ENCODE data around the gene FZD2. TPM values are rescaled to one million over a fixed set of nuclear protein-coding genes. Genes with fewer than 3 reads are reported as not detected.

Gene FZD2
- polyA plus RNA-seq, 2 of the 4 experiments (the other 2 are of a cell fraction): 25.8 to 54.9 TPM

DNA sequence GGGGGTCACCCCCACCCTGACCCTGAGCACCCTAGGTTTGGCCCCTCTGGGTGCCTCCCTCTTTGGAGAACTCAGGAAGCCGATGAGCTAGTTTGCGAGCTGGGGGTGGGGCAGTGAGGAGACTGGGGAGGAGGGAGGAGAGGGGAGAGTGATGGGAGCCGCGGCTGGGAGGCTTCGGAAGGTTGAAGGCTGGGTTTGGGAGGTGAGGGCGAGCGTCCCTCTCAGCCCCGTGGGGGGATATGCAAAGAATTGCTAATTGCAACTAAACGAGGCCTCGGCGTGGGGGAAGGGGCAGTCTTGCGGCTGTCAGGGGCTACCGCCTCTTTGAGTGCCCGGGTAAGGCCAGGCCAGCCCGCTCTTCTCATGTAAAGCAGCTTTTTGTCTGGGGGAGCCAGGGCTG, 17.6 kb upstream of the FZD2 start (continued):
- no peak for TF ChIP-seq ZNF302 (CRISPR knock-in tag; IDR thresholded peaks at IDR 0.05)

DNA sequence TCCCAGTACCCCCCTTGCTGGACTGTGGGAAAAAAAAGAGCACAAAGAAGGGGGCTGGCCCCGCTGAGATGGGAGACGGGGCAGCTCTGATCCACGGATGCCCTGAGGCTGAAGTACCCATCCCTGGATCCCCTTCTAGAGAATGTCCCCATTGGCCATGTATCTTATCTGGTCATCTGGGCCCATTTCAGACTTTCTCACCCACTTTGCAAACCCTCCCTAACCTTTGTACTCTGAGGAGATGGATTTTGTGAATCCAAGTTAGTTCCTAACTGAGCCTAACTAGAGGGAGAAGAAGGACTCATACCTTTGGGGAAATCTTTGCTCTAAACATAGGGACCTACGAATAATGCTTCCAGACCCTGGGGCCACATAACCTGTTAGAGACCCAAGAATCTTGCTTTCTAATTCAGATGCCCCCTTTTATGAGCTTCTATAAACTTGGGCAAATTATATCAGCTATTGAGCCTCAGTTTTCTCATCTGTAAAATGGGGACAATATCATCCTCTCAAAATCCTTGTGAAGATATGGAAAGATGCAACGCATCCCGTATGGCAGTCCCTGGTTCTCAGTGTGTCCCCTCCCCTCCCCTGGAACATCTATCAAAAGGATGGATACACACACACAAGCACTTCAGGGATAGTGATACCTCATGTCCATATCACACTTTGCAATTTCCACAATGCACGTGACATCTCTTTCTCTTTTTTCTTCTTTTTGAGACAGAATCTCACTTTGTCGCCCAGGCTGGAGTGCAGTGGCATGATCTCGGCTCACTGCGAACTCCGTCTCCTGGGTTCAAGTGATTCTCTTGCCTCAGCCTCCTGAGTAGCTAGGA, 16.8 kb upstream of the FZD2 start:
- DNase-seq (ENCODE audit: low read depth in 1 of 2, low spot score in 1 of 2) (no peak), ATAC-seq (no peak), FAIRE-seq (peak; percentile 46)
- ChIA-PET CTCF (interaction anchor here (0.7 to 9.9 kb wide), 14 partner anchors 7 to 274 kb away, joined by 3 to 324 read pairs (median 4); partner anchors contain the start of gene FZD2), POLR2A (interaction anchor here (1.3 to 5.6 kb wide), 2 partner anchors 15 to 17 kb away, joined by 9 to 110 read pairs; partner anchors contain the start of gene FZD2)
- 93% methylated on average over 11 of the region's 11 CpGs for WGBS (ENCODE audit: missing lambda C conversion rate)
- no peak overlapping the region for H3K4me2 ChIP-seq
- H3K4me3 ChIP-seq: no peak overlapping the region
- H3K4me1 ChIP-seq: peaks cover 57% of the 10 kb centered on the region
- peak overlapping the region; percentile 93 to 94 for H3K27ac ChIP-seq
- TF ChIP-seq JUNB (IDR thresholded peaks at IDR 0.05) (no peak), JUN (IDR thresholded peaks at IDR 0.05) (no peak), CBX2 (IDR thresholded peaks at IDR 0.05; ENCODE audit: borderline replicate concordance, low read depth) (no peak), KDM1A (IDR thresholded peaks at IDR 0.05; ENCODE audit: low read depth) (peak; percentile 96), HDAC2 (IDR thresholded peaks at IDR 0.05) (peak; percentile 84)
- TF ChIP-seq, protein P1, sequence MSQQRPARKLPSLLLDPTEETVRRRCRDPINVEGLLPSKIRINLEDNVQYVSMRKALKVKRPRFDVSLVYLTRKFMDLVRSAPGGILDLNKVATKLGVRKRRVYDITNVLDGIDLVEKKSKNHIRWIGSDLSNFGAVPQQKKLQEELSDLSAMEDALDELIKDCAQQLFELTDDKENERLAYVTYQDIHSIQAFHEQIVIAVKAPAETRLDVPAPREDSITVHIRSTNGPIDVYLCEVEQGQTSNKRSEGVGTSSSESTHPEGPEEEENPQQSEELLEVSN (IDR thresholded peaks at IDR 0.05; ENCODE audit: borderline replicate concordance, low read depth): no peak
- H3K9me3 ChIP-seq: no peaks in the 10 kb centered on the region

DNA sequence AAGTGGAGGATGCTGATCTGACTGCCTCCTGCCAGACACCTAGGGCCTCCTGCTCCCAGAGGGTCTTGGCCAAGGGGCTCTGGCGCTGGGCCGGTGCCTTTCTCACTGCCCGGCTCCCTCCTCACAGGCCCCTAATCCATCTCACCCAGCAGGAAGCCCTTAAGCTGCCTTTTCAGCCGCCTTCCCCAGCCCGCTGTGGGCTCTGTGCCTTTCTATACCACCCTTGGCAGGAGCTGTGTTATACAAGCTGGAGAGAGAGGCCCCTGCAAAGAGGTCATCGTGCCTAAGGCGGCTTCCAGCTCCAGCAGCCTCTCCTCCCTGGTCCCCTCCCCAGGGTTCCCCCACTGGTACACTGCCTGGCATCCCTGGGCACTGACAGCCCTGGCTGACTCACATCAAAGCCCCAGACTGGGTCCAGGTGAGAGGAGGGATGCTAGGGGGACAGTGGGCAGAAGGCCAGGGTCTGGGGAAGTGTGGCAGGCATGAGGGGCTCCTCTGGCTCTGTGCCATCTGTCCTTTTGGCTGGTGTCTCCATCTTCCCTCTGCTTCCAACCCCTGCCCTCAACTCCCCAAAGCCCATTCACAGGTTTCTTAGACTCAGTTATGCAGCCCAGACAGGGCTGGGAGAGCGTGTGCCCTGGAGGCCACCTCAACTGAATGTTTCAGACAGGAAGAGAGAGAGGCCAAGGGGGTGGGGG, 15.3 kb upstream of the FZD2 start:
- FAIRE-seq (peak; percentile 46), DNase-seq (ENCODE audit: low read depth in 1 of 2, low spot score in 1 of 2) (no peak), ATAC-seq (peak; percentile 22 to 35; a peak in 5 of 6 replicates)
- 38% methylated on average over 8 of the region's 8 CpGs for WGBS (ENCODE audit: missing lambda C conversion rate)
- ChIA-PET CTCF (interaction anchor here (0.6 to 8.7 kb wide), 12 partner anchors 8 to 232 kb away, joined by 3 to 145 read pairs (median 4); partner anchors contain the start of genes FAM171A2 and FZD2), POLR2A (interaction anchor here (2.3 to 5.6 kb wide), 2 partner anchors 8 to 13 kb away, joined by 15 to 110 read pairs; partner anchors contain the start of gene FZD2)
- Histone ChIP-seq H3K27ac (peak overlapping the region; percentile 93 to 94), H3K4me2 (peak overlapping the region; percentile 84), H3K4me3 (no peak overlapping the region), H3K4me1 (peaks cover 53% of the 10 kb centered on the region), H3K9me3 (peaks cover 14% of the 10 kb centered on the region)
- TF ChIP-seq HOXB13 (CRISPR knock-in tag; IDR thresholded peaks at IDR 0.05; ENCODE audit: low read depth) (peak; percentile 38; the same call in 1 of the 2 replicates), FOSL2 (IDR thresholded peaks at IDR 0.05) (no peak), FOSL2 (CRISPR knock-in tag; IDR thresholded peaks at IDR 0.05) (0 out of 2 replicates have a peak, but pooled peaks have one; percentile 14), CBX8 (IDR thresholded peaks at IDR 0.05) (no peak)
- TF ChIP-seq, protein P1 (IDR thresholded peaks at IDR 0.05; ENCODE audit: borderline replicate concordance, low read depth): 0 out of 2 replicates have a peak, but pooled peaks have one; percentile 18

DNA sequence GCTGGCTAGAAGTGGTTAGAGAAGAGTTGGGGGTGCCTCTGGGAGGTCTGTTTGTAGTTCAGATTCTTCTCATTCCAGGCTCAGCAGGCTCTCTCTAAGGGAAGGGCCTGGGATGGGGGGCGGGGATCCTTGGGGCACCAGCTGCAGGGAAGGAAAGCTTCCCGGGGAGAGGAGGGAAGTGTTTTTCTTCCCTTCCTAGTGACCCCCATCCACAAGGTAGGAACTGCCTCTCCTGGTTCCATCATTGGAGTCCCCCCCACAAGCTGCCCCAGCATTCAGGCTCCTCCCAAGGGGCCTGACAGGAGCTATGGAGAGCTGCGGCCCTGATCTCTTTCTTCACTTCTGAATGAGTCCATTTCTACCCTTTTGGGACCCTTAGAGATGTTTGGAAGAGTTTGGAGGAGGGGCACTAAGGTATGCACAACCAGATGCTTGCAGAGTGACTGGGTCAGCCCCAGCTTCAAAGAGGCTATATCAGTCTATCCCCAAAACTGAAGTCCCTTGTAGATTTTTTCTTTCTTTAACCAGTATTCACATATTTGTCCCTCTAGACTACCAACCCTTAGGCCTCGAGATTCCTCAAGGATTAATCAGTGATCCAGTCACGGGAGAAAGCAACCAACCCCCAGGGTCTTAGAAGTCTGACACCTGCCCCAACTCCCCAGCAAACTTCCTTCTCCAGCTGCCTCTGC, 13.9 kb upstream of the FZD2 start:
- Histone ChIP-seq H3K27ac (peak overlapping the region; percentile 93 to 94), H3K4me3 (no peak overlapping the region), H3K4me2 (peak overlapping the region; percentile 84), H3K9me3 (peaks cover 14% of the 10 kb centered on the region), H3K4me1 (peaks cover 66% of the 10 kb centered on the region)
- WGBS (ENCODE audit: missing lambda C conversion rate): 7% methylated on average over 5 of the region's 5 CpGs
- DNase-seq (ENCODE audit: low read depth in 1 of 2, low spot score in 1 of 2) (peak; percentile 94 to 98), ATAC-seq (peak; percentile 80 to 91), FAIRE-seq (peak; percentile 99)
- CTCF ChIA-PET: interaction anchor here (0.7 to 8.7 kb wide), 18 partner anchors 10 to 321 kb away, joined by 3 to 145 read pairs (median 4); partner anchors contain the start of gene FZD2
- POLR2A ChIA-PET: interaction anchor here (0.6 to 5.6 kb wide), 11 partner anchors 10 to 268 kb away, joined by 3 to 110 read pairs (median 3); partner anchors contain the start of genes FZD2 and GPATCH8
- TF ChIP-seq RAD21 (conservative IDR thresholded peaks at IDR 0.05 in 1 of 2, IDR thresholded peaks at IDR 0.05 in 1 of 2) (peak; percentile 46 to 47; a peak in 4 of 5 replicates), GATA3 (IDR thresholded peaks at IDR 0.05; ENCODE audit: borderline replicate concordance) (peak; percentile 89), CHD2 (IDR thresholded peaks at IDR 0.05; ENCODE audit: low read length, partially characterized antibody) (peak; percentile 59), POLR2AphosphoS2 (conservative IDR thresholded peaks at IDR 0.05; ENCODE audit: low read length) (no peak), BHLHE40 (IDR thresholded peaks at IDR 0.05; ENCODE audit: low read depth, low read length) (peak; percentile 83), NR3C1 (IDR thresholded peaks at IDR 0.05) (no peak), EP300 (IDR thresholded peaks at IDR 0.05) (peak; percentile 51 to 81; a peak in 4 of 5 replicates), CEBPB (IDR thresholded peaks at IDR 0.05) (peak in 1 of 2 experiments; percentile 49; a peak in 1 of 4 replicates), JUN (IDR thresholded peaks at IDR 0.05) (peak; percentile 87 to 90; a peak in 4 of 5 replicates), FOSB (CRISPR knock-in tag; IDR thresholded peaks at IDR 0.05) (no peak), JUNB (IDR thresholded peaks at IDR 0.05) (peak; percentile 84), SMC3 (IDR thresholded peaks at IDR 0.05) (peak; percentile 26), FOSL2 (IDR thresholded peaks at IDR 0.05) (peak; percentile 72), FOSL2 (CRISPR knock-in tag; IDR thresholded peaks at IDR 0.05) (peak; percentile 92)
- TF ChIP-seq, protein P2, sequence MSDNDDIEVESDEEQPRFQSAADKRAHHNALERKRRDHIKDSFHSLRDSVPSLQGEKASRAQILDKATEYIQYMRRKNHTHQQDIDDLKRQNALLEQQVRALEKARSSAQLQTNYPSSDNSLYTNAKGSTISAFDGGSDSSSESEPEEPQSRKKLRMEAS (IDR thresholded peaks at IDR 0.05): peak; percentile 73
- TF ChIP-seq, protein P3, sequence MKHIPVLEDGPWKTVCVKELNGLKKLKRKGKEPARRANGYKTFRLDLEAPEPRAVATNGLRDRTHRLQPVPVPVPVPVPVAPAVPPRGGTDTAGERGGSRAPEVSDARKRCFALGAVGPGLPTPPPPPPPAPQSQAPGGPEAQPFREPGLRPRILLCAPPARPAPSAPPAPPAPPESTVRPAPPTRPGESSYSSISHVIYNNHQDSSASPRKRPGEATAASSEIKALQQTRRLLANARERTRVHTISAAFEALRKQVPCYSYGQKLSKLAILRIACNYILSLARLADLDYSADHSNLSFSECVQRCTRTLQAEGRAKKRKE (CRISPR knock-in tag; IDR thresholded peaks at IDR 0.05; ENCODE audit: low read depth): no peak; the same call in 1 of the 2 replicates
- TF ChIP-seq, protein P4, sequence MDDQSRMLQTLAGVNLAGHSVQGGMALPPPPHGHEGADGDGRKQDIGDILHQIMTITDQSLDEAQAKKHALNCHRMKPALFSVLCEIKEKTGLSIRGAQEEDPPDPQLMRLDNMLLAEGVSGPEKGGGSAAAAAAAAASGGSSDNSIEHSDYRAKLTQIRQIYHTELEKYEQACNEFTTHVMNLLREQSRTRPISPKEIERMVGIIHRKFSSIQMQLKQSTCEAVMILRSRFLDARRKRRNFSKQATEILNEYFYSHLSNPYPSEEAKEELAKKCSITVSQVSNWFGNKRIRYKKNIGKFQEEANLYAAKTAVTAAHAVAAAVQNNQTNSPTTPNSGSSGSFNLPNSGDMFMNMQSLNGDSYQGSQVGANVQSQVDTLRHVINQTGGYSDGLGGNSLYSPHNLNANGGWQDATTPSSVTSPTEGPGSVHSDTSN (IDR thresholded peaks at IDR 0.05): peak; percentile 82

All from A549 (cell line).